Measurements from ENCODE around the gene P2RY14. TPM values are rescaled to one million over a fixed set of nuclear protein-coding genes. Genes with fewer than 3 reads are reported as not detected.

P2RY14 gene
- total and polyA plus RNA-seq, 2 donors (not counting 3 experiments of a cell fraction or from before 2014, with no cell fraction given), result not detected

- POLR2A ChIA-PET, result no interaction called here
- Histone ChIP-seq H3K4me3 (replicated peaks in 1 of 3; ENCODE audit: insufficient read depth in 1 of 3, low read depth in 1 of 3, low read length in 3 of 3) (no peak overlapping the region), H3K27me3 (ENCODE audit: control insufficient read depth in 2 of 2, insufficient read depth in 2 of 2, low read length in 2 of 2) (peaks cover 3% of the 10 kb centered on the region in 2 experiments), H4K20me1 (replicated peaks; ENCODE audit: control insufficient read depth, extremely low read depth, insufficient read depth, low read length) (no peaks in the 10 kb centered on the region), H3K9me1 (replicated peaks; ENCODE audit: control insufficient read depth, extremely low read depth, insufficient read depth, low read length) (no peaks in the 10 kb centered on the region), H3K9ac (replicated peaks; ENCODE audit: extremely low read depth, insufficient read depth, low read length) (no peak overlapping the region), H2AFZ (ENCODE audit: low read depth, low read length) (no peak overlapping the region), H3K4me2 (ENCODE audit: insufficient read depth, low read length) (no peak overlapping the region), H3K4me1 (ENCODE audit: control insufficient read depth, extremely low read depth, insufficient read depth, low read length) (no peaks in the 10 kb centered on the region), H3K27ac (ENCODE audit: insufficient read depth, low read depth, low read length) (no peak overlapping the region), H3K9me3 (replicated peaks; ENCODE audit: control insufficient read depth, insufficient read depth, low read length) (no peaks in the 10 kb centered on the region), H3K36me3 (ENCODE audit: control insufficient read depth in 2 of 2, extremely low read depth in 1 of 2, insufficient read depth in 2 of 2, low read length in 2 of 2) (no peaks in the 10 kb centered on the region), H3K79me2 (ENCODE audit: control insufficient read depth, insufficient read depth, low read length) (no peaks in the 10 kb centered on the region)
- CTCF ChIA-PET, result no interaction called here
- TF ChIP-seq POLR2A (IDR thresholded peaks at IDR 0.05; ENCODE audit: low read depth, low read length), result no peak
- TF ChIP-seq CTCF (IDR thresholded peaks at IDR 0.05; ENCODE audit: extremely low read depth in 1 of 2, insufficient read depth in 1 of 2, low read depth in 1 of 2, low read length in 2 of 2), result no peak
- no peak for TF ChIP-seq MYC (IDR thresholded peaks at IDR 0.05; ENCODE audit: low read depth, low read length)
- no peak for TF ChIP-seq FOS (IDR thresholded peaks at IDR 0.05; ENCODE audit: borderline replicate concordance, insufficient read depth, low read length)
- no peak for TF ChIP-seq EZH2 (IDR thresholded peaks at IDR 0.05; ENCODE audit: borderline replicate concordance, low read depth, low read length, severe bottlenecking)
- no peak for TF ChIP-seq JUN (IDR thresholded peaks at IDR 0.05; ENCODE audit: borderline replicate concordance, insufficient read depth, insufficient read length, low read depth)
- no peak for TF ChIP-seq GATA2 (IDR thresholded peaks at IDR 0.05; ENCODE audit: insufficient read depth, insufficient read length, low read depth, low read length)
- no peak for TF ChIP-seq POLR2AphosphoS5 (IDR thresholded peaks at IDR 0.05; ENCODE audit: insufficient read depth, low read depth, low read length)
- TF ChIP-seq MAX (IDR thresholded peaks at IDR 0.05; ENCODE audit: insufficient read depth, insufficient read length), result no peak
- FAIRE-seq (no peak), DNase-seq (ENCODE audit: low read depth, low spot score) (no peak)
- intact Hi-C loops (cut with micrococcal nuclease), result loop anchor here (5.0 kb wide), 2 partner anchors 162 to 677 kb away; partner anchors contain the start of gene P2RY13
- BruUV-seq (replicated peaks), result no TSS peak
- dilution Hi-C loops (cut with MboI; ENCODE audit: extremely low pct_ligation_motif_present, low sequenced_read_pairs), result no loop called here
Measured at GRCh38 chr3:151165226-151165625, 113.1 kb downstream of the P2RY14 start.

Small RNA genes within 50 kb of the gene (small RNA-seq; reads per million reads assigned to genes)
- gene RNA5SP145 (ENCODE audit: insufficient read depth, insufficient read length, low read depth, low replicate concordance), result not detected

Other genes starting within 250 kb of the P2RY14 start
- gene MED12L, start 192.9 kb downstream of the P2RY14 start, total RNA-seq, result 0.23 and 0.27 TPM in 2 replicates
- gene MED12L, start 192.9 kb downstream of the P2RY14 start, polyA plus RNA-seq, result 0.03 TPM in 2 replicates
- gene GPR171, start 75.3 kb downstream of the P2RY14 start, total RNA-seq, result not detected in 2 replicates
- not detected in 2 replicates for gene GPR171, start 75.3 kb downstream of the P2RY14 start, polyA plus RNA-seq
- not detected in 2 replicates for gene GPR87, start 38.3 kb upstream of the P2RY14 start, total RNA-seq
- gene GPR87, start 38.3 kb upstream of the P2RY14 start, polyA plus RNA-seq, result not detected in 2 replicates
- not detected in 2 replicates for gene P2RY13, start 51.0 kb upstream of the P2RY14 start, total RNA-seq
- gene P2RY13, start 51.0 kb upstream of the P2RY14 start, polyA plus RNA-seq, result not detected in 2 replicates
- gene P2RY12, start 106.2 kb upstream of the P2RY14 start, total RNA-seq, result not detected in 2 replicates
- not detected in 2 replicates for gene P2RY12, start 106.2 kb upstream of the P2RY14 start, polyA plus RNA-seq
- gene IGSF10, start 182.5 kb upstream of the P2RY14 start, total RNA-seq, result not detected in 2 replicates
- 0.01 TPM in 1 of 2 replicates, not detected in the other for gene IGSF10, start 182.5 kb upstream of the P2RY14 start, polyA plus RNA-seq

Measured in endothelial cell of umbilical vein (primary cell).